PC-3 (cell line): ENCODE results near the gene EIF4A2. TPM values are rescaled to one million over a fixed set of nuclear protein-coding genes. Genes with fewer than 3 reads are reported as not detected.

Experiments used
- ATAC-seq: fragments of 200-7000 bp; cut with Tn5 transposase; 2 replicates; pipeline ENCODE4 v1.9.1; 2020; ENCODE audit warnings: mild to moderate bottlenecking, moderate library complexity
- BruUV-seq: library from RNA; stranded (reverse); fragments of 400-500 nt; replicated peaks from 2 replicates; lab custom pipeline; 2021; lab: Mats Ljungman, UMichigan
- CTCF ChIA-PET: fragments of 300-600 bp; sonication (Branson Sonifier 250); formaldehyde crosslinking; loops from one replicate; lab custom pipeline; 2022; ENCODE audit warnings: antibody characterized with exemption; lab: Charles Lee
- POLR2A ChIA-PET: fragments of 300-600 bp; sonication (Branson Sonifier 250); formaldehyde crosslinking; loops from one replicate; lab custom pipeline; 2022; ENCODE audit warnings: antibody characterized with exemption; ENCODE audit not compliant: unreplicated experiment; lab: Charles Lee
- DNase-seq: peaks from one replicate; pipeline ENCODE4 v3.0.0-alpha.2; 2015
- H2AFZ ChIP-seq: fragments of 300-600 bp; sonication (generic); 2 replicates; pipeline ENCODE4 v1.6.0; 2016; ENCODE audit warnings: antibody characterized with exemption, low read length
- H3F3A ChIP-seq: fragments of 300-600 bp; sonication (generic); one replicate; pipeline ENCODE4 v1.6.0; 2017; ENCODE audit warnings: antibody characterized with exemption, low read length, control low read depth, mild to moderate bottlenecking; ENCODE audit not compliant: unreplicated experiment
- H3K27ac ChIP-seq: fragments of 300-600 bp; sonication (generic); 2 replicates; pipeline ENCODE4 v1.5.1; 2016; ENCODE audit warnings: mild to moderate bottlenecking, low read length
- H3K27me3 ChIP-seq: fragments of 300-600 bp; sonication (generic); 2 replicates; pipeline ENCODE4 v1.6.1; 2016; ENCODE audit warnings: low read length, mixed read lengths
- H3K36me3 ChIP-seq: fragments of 300-600 bp; sonication (generic); 2 replicates; pipeline ENCODE4 v1.6.1; 2016; ENCODE audit warnings: low read depth, mixed run types, low read length, mixed read lengths
- H3K4me1 ChIP-seq: fragments of 300-600 bp; sonication (generic); 2 replicates; pipeline ENCODE4 v1.5.1; 2016; ENCODE audit warnings: low read length; ENCODE audit not compliant: insufficient read depth
- H3K4me2 ChIP-seq: fragments of 300-600 bp; sonication (generic); 2 replicates; pipeline ENCODE4 v1.6.0; 2016; ENCODE audit warnings: low read length
- H3K4me3 ChIP-seq: fragments of 300-600 bp; sonication (generic); 2 replicates; pipeline ENCODE4 v1.5.1; 2016; ENCODE audit warnings: mild to moderate bottlenecking, low read length, mixed read lengths
- H3K79me2 ChIP-seq: fragments of 300-600 bp; sonication (generic); 2 replicates; pipeline ENCODE4 v1.6.1; 2017; ENCODE audit warnings: low read length, mixed read lengths
- H3K9ac ChIP-seq: fragments of 300-600 bp; sonication (generic); 2 replicates; pipeline ENCODE4 v1.6.0; 2016; ENCODE audit warnings: mild to moderate bottlenecking, low read length
- H3K9me2 ChIP-seq: fragments of 300-600 bp; sonication (generic); replicated peaks from 2 replicates; pipeline ENCODE4 v1.6.1; 2016; ENCODE audit warnings: mixed run types, low read length, mixed read lengths
- H3K9me3 ChIP-seq: fragments of 300-600 bp; sonication (generic); 2 replicates; pipeline ENCODE4 v1.6.1; 2016; ENCODE audit warnings: low read length, mixed read lengths
- H4K20me1 ChIP-seq: fragments of 300-600 bp; sonication (generic); 2 replicates; pipeline ENCODE4 v1.6.1; 2016; ENCODE audit warnings: low read length, mixed read lengths
- EZH2 ChIP-seq: fragments of 300-600 bp; sonication (generic); IDR thresholded peaks from one replicate; pipeline ENCODE4 v1.6.1; 2017; ENCODE audit warnings: antibody characterized with exemption, mild to moderate bottlenecking, low read length; ENCODE audit not compliant: unreplicated experiment
- EZH2phosphoT487 ChIP-seq: fragments of 300-600 bp; sonication (generic); IDR thresholded peaks from 2 replicates; pipeline ENCODE4 v1.6.1; 2018; ENCODE audit warnings: mild to moderate bottlenecking, antibody characterized with exemption, low read length, borderline replicate concordance
- intact Hi-C: fragments of 100-400 bp; cut with micrococcal nuclease; formaldehyde crosslinking; loops from 2 replicates; pipeline ENCODE4 v1.9.0; 2023
- total RNA-seq: library from RNA; depleted of rRNA; stranded (reverse); fragments of >200 nt; gene quantifications from 2 replicates; pipeline ENCODE4 v1.2.3, GENCODE V29; 2014
- TF ChIP-seq, protein P1 (sequence below): fragments of 300-600 bp; sonication (generic); conservative IDR thresholded peaks from 2 replicates; pipeline ENCODE4 v1.5.1; 2017; ENCODE audit warnings: antibody characterized with exemption, low read depth, mild to moderate bottlenecking, low read length

EIF4A2 gene
- total RNA-seq, 1 experiment from 2014 or later, result 233 TPM

- Histone ChIP-seq H3K9me3 (no peaks in the 10 kb centered on the region), H3K36me3 (peaks cover 62% of the 10 kb centered on the region), H3K27me3 (no peaks in the 10 kb centered on the region), H2AFZ (no peak overlapping the region), H3K27ac (peak overlapping the region; percentile 73; the same call in 1 of the 2 replicates), H3K4me1 (peaks cover 31% of the 10 kb centered on the region), H3K79me2 (peaks cover 68% of the 10 kb centered on the region), H3K9ac (peak overlapping the region; percentile 99), H3F3A (peaks cover 56% of the 10 kb centered on the region), H3K4me2 (peak overlapping the region; percentile 84), H3K4me3 (peak overlapping the region; percentile 100), H4K20me1 (peaks cover 61% of the 10 kb centered on the region), H3K9me2 (no peaks in the 10 kb centered on the region)
- DNase-seq (no peak), ATAC-seq (no peak)
- POLR2A ChIA-PET, result no interaction called here
- no TSS peak for BruUV-seq
- CTCF ChIA-PET, result interaction anchor here (0.6 kb wide), 1 partner anchor 217 kb away, joined by 4 read pairs; no protein-coding TSS in a partner anchor
- TF ChIP-seq, protein P1, sequence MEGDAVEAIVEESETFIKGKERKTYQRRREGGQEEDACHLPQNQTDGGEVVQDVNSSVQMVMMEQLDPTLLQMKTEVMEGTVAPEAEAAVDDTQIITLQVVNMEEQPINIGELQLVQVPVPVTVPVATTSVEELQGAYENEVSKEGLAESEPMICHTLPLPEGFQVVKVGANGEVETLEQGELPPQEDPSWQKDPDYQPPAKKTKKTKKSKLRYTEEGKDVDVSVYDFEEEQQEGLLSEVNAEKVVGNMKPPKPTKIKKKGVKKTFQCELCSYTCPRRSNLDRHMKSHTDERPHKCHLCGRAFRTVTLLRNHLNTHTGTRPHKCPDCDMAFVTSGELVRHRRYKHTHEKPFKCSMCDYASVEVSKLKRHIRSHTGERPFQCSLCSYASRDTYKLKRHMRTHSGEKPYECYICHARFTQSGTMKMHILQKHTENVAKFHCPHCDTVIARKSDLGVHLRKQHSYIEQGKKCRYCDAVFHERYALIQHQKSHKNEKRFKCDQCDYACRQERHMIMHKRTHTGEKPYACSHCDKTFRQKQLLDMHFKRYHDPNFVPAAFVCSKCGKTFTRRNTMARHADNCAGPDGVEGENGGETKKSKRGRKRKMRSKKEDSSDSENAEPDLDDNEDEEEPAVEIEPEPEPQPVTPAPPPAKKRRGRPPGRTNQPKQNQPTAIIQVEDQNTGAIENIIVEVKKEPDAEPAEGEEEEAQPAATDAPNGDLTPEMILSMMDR, result no peak
- no peak for TF ChIP-seq EZH2phosphoT487
- no peak for TF ChIP-seq EZH2
- intact Hi-C loops, result loop anchor here (10.0 kb wide), 2 partner anchors 220 to 680 kb away; partner anchors contain the start of genes ETV5 and TBCCD1
Observed at GRCh38 chr3:186784820-186785494, 1.6 kb downstream of the EIF4A2 start.

DNA sequence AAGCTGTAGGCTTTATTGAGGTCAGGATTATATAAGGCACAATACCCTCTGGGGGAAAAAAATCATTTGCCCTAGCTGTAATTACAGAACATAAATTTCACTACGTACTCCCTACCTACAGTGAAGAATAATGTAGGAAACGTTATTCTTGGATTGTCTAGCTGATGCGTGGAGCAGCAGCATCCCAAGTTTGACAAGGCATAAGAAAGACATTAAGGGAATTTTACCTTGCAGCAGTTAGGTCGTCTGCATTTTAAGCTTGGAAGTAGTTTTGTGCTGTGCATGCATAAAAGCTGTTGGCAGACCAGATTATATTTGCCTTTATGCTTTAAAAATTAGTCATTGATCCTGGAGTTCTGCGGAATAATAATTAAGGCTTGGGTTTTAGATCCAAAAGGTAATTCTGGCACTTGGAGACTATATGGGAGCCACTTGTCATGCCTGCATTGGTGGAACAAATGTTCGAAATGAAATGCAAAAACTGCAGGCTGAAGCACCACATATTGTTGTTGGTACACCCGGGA is 2.2 kb downstream of the EIF4A2 start:
- H3F3A ChIP-seq, result peaks cover 62% of the 10 kb centered on the region
- ChIA-PET CTCF (interaction anchor here (0.6 kb wide), 1 partner anchor 217 kb away, joined by 4 read pairs; no protein-coding TSS in a partner anchor), POLR2A (interaction anchor here (0.6 kb wide), 1 partner anchor 842 kb away, joined by 3 read pairs; no protein-coding TSS in a partner anchor)
- H3K36me3 ChIP-seq, result peaks cover 62% of the 10 kb centered on the region
- intact Hi-C loops, result loop anchor here (10.0 kb wide), 2 partner anchors 221 to 681 kb away; partner anchors contain the start of genes ETV5 and TBCCD1
- no TSS peak for BruUV-seq
- H3K9me3 ChIP-seq, result no peaks in the 10 kb centered on the region
- no peaks in the 10 kb centered on the region for H3K9me2 ChIP-seq
- H2AFZ ChIP-seq, result no peak overlapping the region
- peaks cover 31% of the 10 kb centered on the region for H3K4me1 ChIP-seq
- peak overlapping the region; percentile 99 for H3K9ac ChIP-seq
- H3K27ac ChIP-seq, result no peak overlapping the region
- peak overlapping the region; percentile 100 for H3K4me3 ChIP-seq
- H3K79me2 ChIP-seq, result peaks cover 68% of the 10 kb centered on the region
- H3K4me2 ChIP-seq, result peak overlapping the region; percentile 84
- peaks cover 67% of the 10 kb centered on the region for H4K20me1 ChIP-seq
- TF ChIP-seq EZH2 (no peak), EZH2phosphoT487 (no peak)
- TF ChIP-seq, protein P1, result no peak
- DNase-seq (no peak), ATAC-seq (no peak)
- no peaks in the 10 kb centered on the region for H3K27me3 ChIP-seq
